ENCODE results near the gene ATP11A.
A peak's percentile ranks its signal among the peaks of the same experiment; 100 is the strongest.

Gene ATP11A

DNA sequence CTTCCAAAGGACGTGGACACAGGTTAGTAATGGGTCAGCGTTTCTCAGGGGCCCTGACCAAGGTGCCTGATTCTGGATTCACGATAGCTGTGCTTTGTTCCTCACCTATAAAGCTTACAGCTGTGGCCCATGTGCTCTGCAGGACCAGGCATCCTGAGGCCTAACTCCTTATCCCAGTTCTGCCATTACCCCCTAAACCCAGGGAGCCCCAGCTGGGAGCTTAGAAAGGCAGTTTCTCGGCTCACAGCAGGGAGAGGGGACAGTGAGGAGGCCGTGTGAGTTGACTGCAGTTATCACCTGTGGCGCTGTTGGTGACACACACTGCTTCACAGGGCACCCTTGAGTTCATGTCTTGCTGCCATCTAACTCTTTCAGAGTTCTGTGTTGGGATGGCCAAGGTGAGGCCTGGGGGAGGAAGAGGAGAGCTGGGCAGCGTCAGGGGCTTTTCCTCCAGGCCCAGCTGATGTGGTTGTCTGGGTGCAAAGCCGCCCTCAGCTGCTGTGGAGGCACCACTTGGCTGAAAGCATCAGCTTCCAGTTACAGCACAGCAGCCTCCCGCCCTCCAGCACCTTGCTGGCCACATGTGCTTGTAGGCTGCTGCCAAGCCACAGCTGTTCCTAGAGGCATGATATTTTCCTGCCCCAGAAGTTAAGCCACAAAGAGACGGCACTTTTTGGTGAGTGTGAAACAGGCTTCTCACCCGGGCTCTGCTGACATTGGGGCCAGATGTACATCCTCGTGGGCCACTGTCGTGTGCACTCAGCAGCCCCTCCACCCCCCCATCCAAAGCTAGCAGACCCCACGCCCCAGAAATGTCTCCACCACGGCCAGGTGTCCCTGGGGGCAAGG lies 179.6 kb downstream of the ATP11A start:
- DNase-seq: no peak

DNA sequence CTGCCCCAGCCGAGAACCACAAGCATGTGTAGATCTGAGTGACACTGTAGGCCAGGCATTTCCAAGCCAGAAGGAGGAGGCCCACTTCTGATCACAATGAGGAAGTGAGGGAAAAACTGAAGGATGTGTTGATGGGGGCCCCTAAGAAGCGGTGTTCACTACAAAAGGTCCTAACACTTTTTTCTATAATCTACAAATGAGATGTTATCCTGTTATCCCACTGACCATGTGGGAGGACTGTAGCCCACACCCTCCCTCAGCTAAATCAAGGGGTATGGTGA lies 180.2 kb downstream of the ATP11A start:
- DNase-seq: no peak

DNA sequence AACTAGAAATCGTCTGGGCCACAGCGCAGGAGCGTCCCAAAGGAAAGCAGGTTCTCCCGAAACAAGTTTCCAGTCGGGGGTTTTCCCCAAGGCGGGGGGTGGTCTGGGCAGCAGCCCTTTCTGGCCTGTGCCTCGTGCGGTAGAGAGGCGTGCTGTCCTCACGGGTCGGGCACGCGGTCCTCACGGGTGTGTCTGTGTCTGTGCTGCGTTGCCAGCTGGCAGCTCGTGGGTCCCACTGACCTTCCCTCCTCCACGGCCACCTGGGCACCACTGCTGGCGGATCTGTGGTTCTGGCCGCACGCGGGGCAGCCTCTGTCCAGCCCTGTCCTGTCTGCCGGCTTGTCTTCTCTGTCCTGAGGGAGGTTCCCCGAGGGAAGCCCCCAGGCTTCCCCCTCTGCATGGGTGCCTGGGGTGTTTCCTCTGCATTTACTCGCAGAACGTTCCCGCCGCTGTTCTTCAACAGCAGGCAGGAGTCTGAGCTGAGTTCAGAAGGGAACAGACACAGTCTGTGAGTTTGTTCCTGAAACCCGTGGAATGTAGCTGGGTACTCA lies 181.0 kb downstream of the ATP11A start:
- no peak for DNase-seq

GRCh38 chr13:112871742-112872141 lies 181.9 kb downstream of the ATP11A start:
- no peak for DNase-seq

GRCh38 chr13:112872657-112873631 lies 183.1 kb downstream of the ATP11A start:
- DNase-seq: peak; percentile 65

GRCh38 chr13:112873851-112874750 lies 184.3 kb downstream of the ATP11A start:
- peak; percentile 49 for DNase-seq

DNA sequence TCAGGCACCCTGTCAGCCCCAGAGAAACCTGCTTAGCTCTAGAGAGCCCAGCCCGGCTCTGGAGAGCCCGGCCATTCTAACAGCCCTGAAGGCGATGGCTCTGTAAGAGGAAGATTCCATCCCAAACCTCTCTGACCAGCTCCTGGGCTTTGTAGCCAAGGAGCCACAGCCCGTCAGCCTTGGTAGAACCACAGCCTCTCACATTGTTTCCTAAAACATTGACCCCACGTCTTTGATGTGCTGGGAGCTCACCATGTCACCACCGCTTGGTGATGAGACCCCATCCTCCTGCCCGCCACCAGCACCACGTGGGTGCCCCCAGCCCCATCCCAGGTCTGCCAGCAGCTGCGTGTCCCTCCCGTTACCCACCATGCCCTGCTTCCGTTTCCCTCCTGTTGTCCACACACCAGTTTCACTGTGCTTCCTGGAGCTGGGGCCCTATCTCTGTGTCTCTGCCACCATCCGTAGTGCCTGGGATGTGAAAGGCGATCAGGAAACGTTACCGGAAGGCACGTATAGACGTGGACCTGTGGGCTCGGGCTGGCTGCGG lies 185.0 kb downstream of the ATP11A start:
- no peak for DNase-seq

DNA sequence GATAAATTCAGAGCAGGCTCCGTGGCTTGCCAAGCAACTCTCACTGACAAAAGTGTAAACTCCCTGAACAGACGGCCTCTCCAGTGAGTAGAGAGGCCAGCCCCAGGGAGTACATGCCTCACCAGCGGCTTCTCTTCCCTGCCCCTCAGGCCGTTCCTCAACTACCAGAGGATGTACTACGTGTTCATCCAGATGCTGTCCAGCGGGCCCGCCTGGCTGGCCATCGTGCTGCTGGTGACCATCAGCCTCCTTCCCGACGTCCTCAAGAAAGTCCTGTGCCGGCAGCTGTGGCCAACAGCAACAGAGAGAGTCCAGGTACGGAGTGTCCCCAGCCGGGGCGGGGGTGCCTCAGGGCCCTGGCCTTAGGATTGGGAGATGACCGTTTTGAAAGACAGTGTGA lies 185.8 kb downstream of the ATP11A start:
- DNase-seq: no peak

DNA sequence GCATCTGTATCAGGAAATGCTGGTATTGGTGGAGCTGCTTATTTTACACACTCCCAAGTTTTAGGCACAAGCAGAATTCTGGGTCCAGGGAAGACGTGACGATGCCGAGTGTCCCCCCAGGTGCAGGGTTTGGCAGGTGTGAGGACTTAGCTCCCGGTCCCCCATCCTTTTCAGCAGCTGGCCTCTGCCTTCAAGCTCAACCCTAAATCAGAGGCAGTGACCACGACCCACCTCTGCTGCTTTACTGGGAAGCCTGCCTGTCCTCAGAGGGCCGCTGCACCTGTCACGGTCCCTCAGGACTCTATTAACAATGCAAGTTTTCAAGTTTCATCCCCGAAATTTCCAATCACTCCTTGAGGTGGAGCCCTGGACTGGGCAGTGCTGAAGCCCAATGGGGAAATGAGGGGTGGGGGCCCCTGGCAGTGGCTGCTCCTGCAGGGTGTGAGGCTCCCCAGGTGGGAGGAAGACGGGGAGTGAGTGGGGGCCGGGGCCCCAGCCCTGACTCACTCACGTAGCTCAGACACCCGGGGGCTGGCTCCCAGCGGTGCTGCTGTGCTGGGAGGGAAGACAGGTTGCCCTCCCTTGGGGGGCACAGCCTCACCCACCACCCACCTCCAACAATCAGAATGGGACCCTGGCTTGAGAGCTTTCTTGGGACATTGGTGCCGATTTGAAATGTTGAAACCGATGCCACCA lies 186.6 kb downstream of the ATP11A start:
- no peak for DNase-seq

- no peak for DNase-seq
These were observed 187.2 kb downstream of the ATP11A start for GRCh38 chr13:112877066-112877465.

- DNase-seq: no peak
These were observed 187.7 kb downstream of the ATP11A start for GRCh38 chr13:112877539-112877938.

- DNase-seq: no peak
These were observed 188.4 kb downstream of the ATP11A start for GRCh38 chr13:112877976-112878955.

GRCh38 chr13:112879283-112879833 lies 189.5 kb downstream of the ATP11A start:
- no peak for DNase-seq

DNA sequence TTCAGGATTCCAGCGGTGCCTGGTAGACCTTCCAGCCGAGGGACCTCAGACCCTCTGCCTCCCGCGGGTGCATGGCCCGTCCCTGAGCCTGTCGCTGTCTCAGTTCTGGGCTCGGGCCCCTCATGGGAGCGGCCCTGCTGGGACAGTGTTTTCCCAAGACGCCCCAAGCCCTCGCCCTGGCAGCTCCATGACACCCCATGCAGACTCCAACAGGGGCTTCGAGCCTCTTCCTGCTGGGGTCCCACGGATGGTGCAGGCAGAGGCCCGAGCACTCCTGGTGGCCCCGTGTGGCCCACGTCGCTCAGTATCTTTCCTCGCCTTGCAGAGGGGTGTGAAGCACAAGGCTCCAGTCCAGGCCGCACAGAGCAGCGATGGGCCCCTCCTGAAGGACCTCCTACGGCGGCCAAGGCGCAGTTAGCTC lies 190.4 kb downstream of the ATP11A start:
- DNase-seq: no peak

- no peak for DNase-seq
These were observed 191.2 kb downstream of the ATP11A start for GRCh38 chr13:112880976-112881540.

- DNase-seq: no peak
These were observed 192.1 kb downstream of the ATP11A start for GRCh38 chr13:112881656-112882554.

GRCh38 chr13:112882555-112883024 lies 192.8 kb downstream of the ATP11A start:
- DNase-seq: no peak

DNA sequence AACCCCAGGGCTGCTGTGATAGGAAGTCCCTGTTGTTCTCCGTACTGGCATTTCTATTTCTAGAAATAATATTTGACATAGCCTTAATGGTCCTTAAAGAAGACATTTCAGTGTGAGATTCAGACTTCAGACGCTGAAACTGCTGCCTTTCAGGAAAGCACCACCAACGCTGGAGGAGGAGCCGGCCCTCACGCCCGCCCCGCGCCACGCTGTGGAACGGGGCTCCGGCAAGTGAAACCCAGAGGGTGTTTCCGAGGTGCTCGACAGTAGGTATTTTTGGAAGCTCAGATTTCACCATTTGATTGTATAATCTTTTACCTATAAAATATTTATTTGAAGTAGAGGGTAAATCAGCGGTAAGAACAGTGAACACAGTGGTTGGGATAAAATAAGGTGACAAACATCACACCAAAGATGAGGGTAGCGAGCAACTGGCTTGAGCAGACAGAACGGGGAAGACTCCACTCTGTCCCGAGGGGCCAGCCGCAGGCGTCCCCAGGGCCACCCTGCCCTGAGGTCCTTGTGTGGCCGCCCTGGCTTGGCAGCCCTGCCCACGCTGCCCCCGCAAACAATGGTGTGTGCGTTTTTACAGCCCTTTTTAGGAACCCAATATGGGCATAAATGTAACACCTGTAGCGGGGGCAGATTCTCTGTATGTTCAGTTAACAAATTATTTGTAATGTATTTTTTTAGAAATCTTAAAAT lies 193.6 kb downstream of the ATP11A start:
- no peak for DNase-seq
